Left ventricle myocardium inferior (tissue), 1 donor: ENCODE results near the gene AKIRIN1. TPM values are rescaled to one million over a fixed set of nuclear protein-coding genes. Genes with fewer than 3 reads are reported as not detected.
A peak's percentile ranks its signal among the peaks of the same experiment; 100 is the strongest.
"Not testable (repeated sequence)": the region's sequence is repeated elsewhere in the genome, so short reads cannot be mapped to it uniquely, and the experiment has no call there.

Experiments used
- DNase-seq: peaks from one replicate; pipeline ENCODE4 v3.0.0-alpha.2; 2020
- H3K27ac ChIP-seq: fragments of 200-600 bp; replicated peaks from 2 replicates; pipeline ENCODE4 v1.8.0; 2021
- H3K27me3 ChIP-seq: fragments of 200-600 bp; 2 replicates; pipeline ENCODE4 v1.8.0; 2021; ENCODE audit warnings: low read depth
- H3K36me3 ChIP-seq: fragments of 200-600 bp; 2 replicates; pipeline ENCODE4 v1.8.0; 2021
- H3K4me1 ChIP-seq: fragments of 200-600 bp; 2 replicates; pipeline ENCODE4 v1.8.0; 2021
- H3K4me3 ChIP-seq: fragments of 200-600 bp; 2 replicates; pipeline ENCODE4 v1.8.0; 2021; ENCODE audit warnings: mild to moderate bottlenecking, moderate library complexity
- H3K9me3 ChIP-seq: fragments of 200-600 bp; replicated peaks from 2 replicates; pipeline ENCODE4 v1.8.0; 2021
- intact Hi-C: fragments of 100-400 bp; cut with micrococcal nuclease; formaldehyde crosslinking; loops from one replicate; pipeline ENCODE4 v1.11.0; 2022
- total RNA-seq: library from RNA; stranded (reverse); fragmentation: NEBNext Ultra II Directional; extraction: Animal tissue kit (Norgen Biotek cat#: 25700); gene quantifications from one replicate; pipeline ENCODE4 v1.2.1, GENCODE V29; 2021
- TF ChIP-seq, protein P1 (sequence below): fragments of 200-600 bp; IDR thresholded peaks from 2 replicates; pipeline ENCODE4 v1.8.0; 2021; ENCODE audit warnings: antibody characterized with exemption, mild to moderate bottlenecking, borderline replicate concordance
- donor health status: DM: no; HTN: yes; CAD: no; lungs with severe emphysema.

AKIRIN1 gene
- total RNA-seq, 1 donor from 2014 or later = 61.5 TPM

DNA sequence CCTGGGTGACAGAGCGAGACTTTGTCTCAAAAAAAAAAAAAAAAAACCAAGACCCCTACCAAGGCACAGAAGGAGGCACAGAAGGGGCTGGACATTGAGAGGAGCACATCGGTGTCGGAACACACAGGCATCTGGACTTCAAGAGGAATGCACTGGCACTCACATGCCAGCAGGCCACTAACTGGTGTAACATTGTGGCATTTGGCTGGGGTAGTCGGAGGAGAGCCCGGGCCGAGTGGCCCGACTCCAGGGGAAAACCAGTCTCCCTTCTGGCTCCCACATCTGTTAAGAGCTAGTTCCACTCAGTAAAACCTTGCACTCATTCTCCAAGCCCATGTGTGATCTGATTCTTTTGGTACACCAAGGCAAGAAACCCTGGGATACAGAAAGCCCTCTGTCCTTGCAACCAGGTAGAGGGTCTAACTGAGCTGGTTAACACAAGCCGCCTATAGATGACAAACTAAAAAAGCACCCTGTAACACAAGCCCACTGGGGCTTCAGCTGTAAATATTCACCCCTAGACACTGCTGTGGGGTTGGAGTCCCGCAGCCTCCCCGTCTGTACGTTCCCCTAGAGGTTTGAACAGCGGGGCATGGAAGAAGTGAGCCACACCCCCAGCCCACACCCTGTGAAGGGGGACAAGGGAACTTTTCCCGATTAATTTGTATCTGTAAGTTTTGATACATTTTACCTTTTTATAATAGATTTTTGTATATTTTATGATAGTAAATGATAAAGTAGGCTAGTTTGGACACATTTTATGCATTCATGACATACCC lies 17.2 kb upstream of the AKIRIN1 start:
- intact Hi-C loops = no loop called here
- TF ChIP-seq, protein P1, sequence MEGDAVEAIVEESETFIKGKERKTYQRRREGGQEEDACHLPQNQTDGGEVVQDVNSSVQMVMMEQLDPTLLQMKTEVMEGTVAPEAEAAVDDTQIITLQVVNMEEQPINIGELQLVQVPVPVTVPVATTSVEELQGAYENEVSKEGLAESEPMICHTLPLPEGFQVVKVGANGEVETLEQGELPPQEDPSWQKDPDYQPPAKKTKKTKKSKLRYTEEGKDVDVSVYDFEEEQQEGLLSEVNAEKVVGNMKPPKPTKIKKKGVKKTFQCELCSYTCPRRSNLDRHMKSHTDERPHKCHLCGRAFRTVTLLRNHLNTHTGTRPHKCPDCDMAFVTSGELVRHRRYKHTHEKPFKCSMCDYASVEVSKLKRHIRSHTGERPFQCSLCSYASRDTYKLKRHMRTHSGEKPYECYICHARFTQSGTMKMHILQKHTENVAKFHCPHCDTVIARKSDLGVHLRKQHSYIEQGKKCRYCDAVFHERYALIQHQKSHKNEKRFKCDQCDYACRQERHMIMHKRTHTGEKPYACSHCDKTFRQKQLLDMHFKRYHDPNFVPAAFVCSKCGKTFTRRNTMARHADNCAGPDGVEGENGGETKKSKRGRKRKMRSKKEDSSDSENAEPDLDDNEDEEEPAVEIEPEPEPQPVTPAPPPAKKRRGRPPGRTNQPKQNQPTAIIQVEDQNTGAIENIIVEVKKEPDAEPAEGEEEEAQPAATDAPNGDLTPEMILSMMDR = no peak
- Histone ChIP-seq H3K27me3 (no peaks in the 10 kb centered on the region), H3K9me3 (peaks cover 14% of the 10 kb centered on the region), H3K4me1 (no peaks in the 10 kb centered on the region), H3K27ac (no peak overlapping the region), H3K4me3 (no peak overlapping the region), H3K36me3 (no peaks in the 10 kb centered on the region)
- DNase-seq = peak; percentile 22

DNA sequence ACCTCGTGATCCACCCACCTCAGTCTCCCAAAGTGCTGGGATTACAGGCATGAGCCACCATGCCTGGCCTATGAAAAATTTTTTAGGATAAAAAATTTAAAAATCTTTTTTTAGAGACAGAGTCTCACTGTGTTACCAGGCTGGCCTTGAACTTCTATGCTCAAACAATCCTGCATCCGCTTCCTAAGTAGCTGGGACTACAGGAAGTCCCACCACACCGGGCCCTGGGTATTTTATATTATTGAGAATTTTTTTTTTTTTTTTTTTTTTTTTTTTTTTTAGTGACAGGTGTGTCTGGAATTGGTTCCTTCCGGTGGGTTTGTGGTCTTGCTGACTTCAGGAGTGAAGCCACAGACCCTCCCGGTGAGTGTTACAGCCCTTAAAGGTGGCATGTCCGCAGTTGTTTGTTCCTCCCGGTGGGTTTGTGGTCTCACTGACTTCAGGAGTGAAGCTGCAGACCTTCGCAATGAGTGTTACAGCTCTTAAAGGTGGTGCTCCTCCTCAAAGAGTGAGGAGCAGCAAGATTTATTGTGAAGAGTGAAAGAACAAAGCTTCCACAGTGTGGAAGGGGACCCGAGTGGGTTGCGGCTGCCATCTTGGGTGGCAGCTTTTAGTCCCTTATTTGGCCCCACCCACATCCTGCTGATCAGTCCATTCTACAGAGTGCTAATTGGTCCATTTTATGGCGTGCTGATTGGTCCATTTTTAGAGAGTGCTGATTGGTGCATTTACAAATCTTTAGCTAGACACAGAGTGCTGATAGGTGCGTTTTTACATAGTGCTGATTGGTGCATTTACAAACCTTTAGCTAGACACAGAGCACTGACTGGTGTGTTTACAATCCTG lies 13.5 kb upstream of the AKIRIN1 start:
- H3K9me3 ChIP-seq = peaks cover 14% of the 10 kb centered on the region
- intact Hi-C loops, DNase-seq, H3K27me3 ChIP-seq, H3K4me1 ChIP-seq, H3K27ac ChIP-seq, H3K36me3 ChIP-seq, H3K4me3 ChIP-seq: not testable (repeated sequence)

DNA sequence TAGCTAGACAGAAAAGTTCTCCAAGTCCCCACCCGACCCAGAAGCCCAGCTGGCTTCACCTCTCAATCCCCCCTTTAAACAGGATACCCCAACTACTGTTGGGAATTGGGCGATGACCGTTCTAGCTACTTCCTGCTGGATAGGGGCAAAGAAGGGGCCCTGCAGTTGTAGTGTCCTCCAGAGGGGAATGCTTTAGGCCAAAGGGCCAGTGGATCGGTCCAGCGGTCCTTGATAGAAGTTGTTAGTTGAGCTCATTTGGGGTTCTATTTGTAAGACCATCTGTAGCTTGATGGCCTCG lies 12.9 kb upstream of the AKIRIN1 start:
- H3K27ac ChIP-seq, intact Hi-C loops, H3K27me3 ChIP-seq, H3K4me1 ChIP-seq, DNase-seq, H3K36me3 ChIP-seq, H3K4me3 ChIP-seq: not testable (repeated sequence)
- peaks cover 14% of the 10 kb centered on the region for H3K9me3 ChIP-seq

DNA sequence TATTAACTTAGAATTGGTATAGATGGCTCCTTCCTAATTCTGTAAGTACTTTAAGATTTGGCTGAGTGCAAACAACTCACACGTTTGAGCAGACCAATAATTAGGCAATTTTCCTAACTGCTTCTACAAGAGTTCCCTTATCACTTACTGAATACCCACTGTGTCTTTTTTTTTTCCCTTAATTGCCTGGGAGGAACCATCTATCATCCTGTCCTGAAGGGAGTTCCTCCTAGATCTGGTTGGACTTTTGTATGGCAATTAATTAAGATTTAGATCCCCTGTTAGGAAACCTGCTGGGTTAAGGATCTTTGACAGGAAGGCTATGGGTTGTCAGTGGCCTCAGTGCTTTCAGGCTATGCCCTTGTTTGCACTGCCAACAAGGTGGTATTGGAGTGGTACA lies 11.7 kb upstream of the AKIRIN1 start:
- H3K4me1 ChIP-seq, DNase-seq, H3K4me3 ChIP-seq, H3K27me3 ChIP-seq, intact Hi-C loops, H3K27ac ChIP-seq, H3K36me3 ChIP-seq: not testable (repeated sequence)
- H3K9me3 ChIP-seq = peaks cover 14% of the 10 kb centered on the region

DNA sequence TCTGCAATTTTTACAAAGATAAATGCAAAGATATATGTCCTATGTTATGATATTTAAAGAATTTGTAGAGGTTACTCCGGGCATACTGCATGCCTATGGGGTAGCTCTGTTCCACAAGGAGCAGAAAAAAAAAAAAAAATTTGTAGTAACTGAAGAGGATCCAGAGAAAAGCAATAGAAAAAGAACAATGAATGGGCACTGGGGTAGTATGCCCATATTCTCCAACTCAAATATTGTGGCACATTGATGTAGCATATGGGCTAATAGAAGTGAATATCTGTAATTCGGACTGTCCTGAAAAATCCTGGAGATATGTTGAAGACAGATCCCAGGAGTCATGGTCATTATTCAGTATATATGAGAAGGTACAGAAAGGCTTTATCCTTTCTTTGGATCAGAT lies 1.1 kb upstream of the AKIRIN1 start:
- Histone ChIP-seq H3K4me1 (peaks cover 46% of the 10 kb centered on the region), H3K36me3 (peaks cover 8% of the 10 kb centered on the region), H3K4me3 (no peak overlapping the region), H3K9me3 (no peaks in the 10 kb centered on the region), H3K27ac (peak overlapping the region; percentile 94), H3K27me3 (no peaks in the 10 kb centered on the region)
- no peak for DNase-seq
- intact Hi-C loops = no loop called here
- TF ChIP-seq, protein P1 = no peak

DNA sequence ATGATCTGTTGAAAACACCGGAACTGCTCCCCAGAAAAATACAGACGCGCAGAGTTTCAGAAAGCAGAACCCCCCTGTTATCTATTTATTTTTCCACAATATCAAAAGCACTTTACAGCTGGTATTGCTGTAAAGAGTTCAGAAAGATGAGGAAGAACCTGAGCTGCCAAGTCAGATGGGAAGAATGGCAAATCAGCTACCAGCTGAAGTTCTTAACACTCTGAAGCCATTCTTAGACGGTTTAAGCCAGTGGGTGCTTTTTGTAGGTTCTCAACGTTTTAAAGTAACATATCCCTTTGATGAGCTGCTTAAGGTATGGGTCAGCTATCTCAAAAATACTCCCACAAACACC lies 714 bp upstream of the AKIRIN1 start:
- Histone ChIP-seq H3K9me3 (no peaks in the 10 kb centered on the region), H3K27me3 (no peaks in the 10 kb centered on the region), H3K27ac (peak overlapping the region; percentile 94), H3K36me3 (peaks cover 12% of the 10 kb centered on the region), H3K4me3 (peak overlapping the region; percentile 97), H3K4me1 (peaks cover 50% of the 10 kb centered on the region)
- DNase-seq = no peak
- TF ChIP-seq, protein P1 = no peak
- intact Hi-C loops = no loop called here
